SJCRH30 (cell line): ENCODE data around the gene UNC5A. TPM values are rescaled to one million over a fixed set of nuclear protein-coding genes. Genes with fewer than 3 reads are reported as not detected.
A peak's percentile ranks its signal among the peaks of the same experiment; 100 is the strongest.

Source experiments
- DNase-seq, 2 experiments: peaks; one replicate each; pipeline ENCODE4 v3.0.0-alpha.2; 2015 to 2020
- H3K27ac ChIP-seq: fragments of 250-450 bp; sonication (Bioruptor Pico); 2 replicates; pipeline ENCODE4 v1.5.1; 2020; ENCODE audit warnings: mild to moderate bottlenecking, moderate library complexity
- H3K27me3 ChIP-seq: fragments of 250-450 bp; sonication (Bioruptor Pico); 2 replicates; pipeline ENCODE4 v1.5.1; 2020; ENCODE audit warnings: mild to moderate bottlenecking, moderate library complexity
- H3K36me3 ChIP-seq: fragments of 250-450 bp; sonication (Bioruptor Pico); 2 replicates; pipeline ENCODE4 v1.5.1; 2020; ENCODE audit warnings: mild to moderate bottlenecking, moderate library complexity
- H3K4me1 ChIP-seq: fragments of 250-450 bp; sonication (Bioruptor Pico); 2 replicates; pipeline ENCODE4 v1.5.1; 2020; ENCODE audit warnings: mild to moderate bottlenecking, moderate library complexity
- H3K4me3 ChIP-seq: fragments of 250-450 bp; sonication (Bioruptor Pico); 2 replicates; pipeline ENCODE4 v1.5.1; 2020; ENCODE audit warnings: mild to moderate bottlenecking, moderate library complexity
- H3K9me3 ChIP-seq: fragments of 250-450 bp; sonication (Bioruptor Pico); replicated peaks from 2 replicates; pipeline ENCODE4 v1.5.1; 2020; ENCODE audit warnings: mild to moderate bottlenecking, moderate library complexity
- total RNA-seq: library from RNA; depleted of rRNA; stranded (reverse); fragments of >200 nt; shearing (Covaris generic); gene quantifications from 2 replicates; pipeline ENCODE4 v1.2.3, GENCODE V29; 2014; rRNA removed

The UNC5A gene
- total RNA-seq, 1 experiment from 2014 or later = 0.18 TPM

DNA sequence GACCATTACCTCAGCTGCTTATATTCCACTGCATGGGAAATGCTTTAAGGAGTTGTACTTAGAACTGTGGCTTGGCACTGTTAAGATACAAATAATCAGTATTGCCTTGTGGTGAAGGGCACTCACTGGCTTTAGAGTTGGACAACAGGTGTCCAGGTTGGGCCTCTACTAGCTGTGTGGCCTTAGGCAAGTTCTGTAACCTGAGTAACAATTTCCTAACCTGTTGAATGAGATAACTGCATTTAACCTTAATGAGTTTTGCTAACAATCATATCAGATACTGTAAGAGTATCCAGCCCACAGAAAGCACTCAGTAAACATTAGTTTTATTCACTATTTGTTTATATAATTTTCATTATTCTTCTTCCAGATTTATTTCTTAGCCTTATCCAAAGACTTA lies 106.0 kb downstream of the UNC5A start:
- Histone ChIP-seq H3K4me3 (no peak overlapping the region), H3K4me1 (peaks cover 9% of the 10 kb centered on the region), H3K36me3 (peaks cover 14% of the 10 kb centered on the region; the same call in 1 of the 2 replicates), H3K27me3 (no peaks in the 10 kb centered on the region), H3K9me3 (no peaks in the 10 kb centered on the region), H3K27ac (no peak overlapping the region)
- peak in 1 of 2 experiments; percentile 51 for DNase-seq

GRCh38 chr5:176918613-176919012 lies 108.3 kb downstream of the UNC5A start:
- no peak overlapping the region for H3K27ac ChIP-seq
- H3K4me3 ChIP-seq = no peak overlapping the region
- H3K36me3 ChIP-seq = peaks cover 14% of the 10 kb centered on the region; the same call in 1 of the 2 replicates
- H3K27me3 ChIP-seq = no peaks in the 10 kb centered on the region
- DNase-seq = no peak
- peaks cover 9% of the 10 kb centered on the region for H3K4me1 ChIP-seq
- no peaks in the 10 kb centered on the region for H3K9me3 ChIP-seq

DNA sequence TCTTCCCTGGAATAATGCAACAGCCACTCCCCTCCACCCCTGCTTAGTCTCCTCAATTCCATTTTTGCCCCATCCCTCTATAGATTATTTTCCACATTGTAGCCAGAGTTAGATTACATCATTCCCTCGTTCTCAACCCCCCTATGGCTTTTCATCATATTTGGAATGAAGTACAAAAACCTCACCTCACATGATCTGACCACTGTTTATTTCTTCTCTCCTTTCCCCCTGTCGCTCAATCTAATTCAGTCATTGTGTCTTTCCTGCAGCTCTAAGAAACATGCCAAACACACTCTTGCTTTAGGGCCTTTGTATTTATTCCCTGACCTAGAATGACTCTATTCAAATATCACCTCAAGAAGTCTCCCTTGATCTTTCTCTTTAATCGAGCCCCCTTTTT lies 111.4 kb downstream of the UNC5A start:
- no peaks in the 10 kb centered on the region for H3K9me3 ChIP-seq
- H3K27ac ChIP-seq = no peak overlapping the region
- peaks cover 12% of the 10 kb centered on the region; the same call in 1 of the 2 replicates for H3K36me3 ChIP-seq
- no peak for DNase-seq
- no peaks in the 10 kb centered on the region for H3K27me3 ChIP-seq
- no peak overlapping the region for H3K4me3 ChIP-seq
- H3K4me1 ChIP-seq = peaks cover under 1% of the 10 kb centered on the region

DNA sequence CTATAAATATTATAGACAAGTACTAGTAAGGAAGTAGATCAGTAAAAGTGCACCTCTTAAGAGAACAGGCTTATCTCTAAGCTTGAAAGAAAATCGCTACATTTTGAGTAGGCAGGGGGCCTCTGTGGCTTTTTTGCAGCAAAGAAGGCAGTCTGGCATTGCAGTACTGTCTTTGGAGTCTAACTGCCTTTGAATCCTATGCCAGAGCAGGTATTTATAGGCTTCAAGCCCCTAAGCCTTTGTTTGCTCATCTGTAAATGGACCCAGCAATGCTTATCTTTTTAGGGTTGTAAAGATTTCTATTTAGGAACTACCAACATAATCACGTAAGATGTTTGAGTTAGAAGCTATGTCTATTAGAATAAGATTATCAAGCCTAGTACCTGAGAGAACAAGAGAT lies 112.5 kb downstream of the UNC5A start:
- no peak for DNase-seq
- Histone ChIP-seq H3K9me3 (no peaks in the 10 kb centered on the region), H3K27ac (no peak overlapping the region), H3K4me1 (no peaks in the 10 kb centered on the region), H3K36me3 (peaks cover 9% of the 10 kb centered on the region; the same call in 1 of the 2 replicates), H3K4me3 (no peak overlapping the region), H3K27me3 (no peaks in the 10 kb centered on the region)

- no peaks in the 10 kb centered on the region for H3K4me1 ChIP-seq
- no peak overlapping the region for H3K27ac ChIP-seq
- no peaks in the 10 kb centered on the region for H3K27me3 ChIP-seq
- H3K36me3 ChIP-seq = peaks cover 11% of the 10 kb centered on the region; the same call in 1 of the 2 replicates
- no peak overlapping the region for H3K4me3 ChIP-seq
- no peaks in the 10 kb centered on the region for H3K9me3 ChIP-seq
- no peak for DNase-seq
These were observed 117.2 kb downstream of the UNC5A start for GRCh38 chr5:176927562-176927961.

GRCh38 chr5:176929654-176930053 lies 119.3 kb downstream of the UNC5A start:
- no peaks in the 10 kb centered on the region for H3K9me3 ChIP-seq
- no peak overlapping the region for H3K4me3 ChIP-seq
- no peak for DNase-seq
- peaks cover 28% of the 10 kb centered on the region for H3K36me3 ChIP-seq
- no peaks in the 10 kb centered on the region for H3K4me1 ChIP-seq
- no peak overlapping the region for H3K27ac ChIP-seq
- H3K27me3 ChIP-seq = no peaks in the 10 kb centered on the region

Other genes starting within 250 kb of the UNC5A start
- 6.5 and 6.9 TPM in 2 replicates for gene GPRIN1, start 200.4 kb upstream of the UNC5A start, total RNA-seq
- not detected in 2 replicates for gene SNCB, start 180.0 kb upstream of the UNC5A start, total RNA-seq
- gene EIF4E1B, start 179.9 kb upstream of the UNC5A start, total RNA-seq = not detected in 2 replicates
- 25.3 and 26.5 TPM in 2 replicates for gene TSPAN17, start 163.1 kb upstream of the UNC5A start, total RNA-seq
- 0.15 TPM in 1 of 2 replicates, not detected in the other for gene HK3, start 88.8 kb downstream of the UNC5A start, total RNA-seq
- gene UIMC1, start 196.2 kb downstream of the UNC5A start, total RNA-seq = 34.7 and 38.3 TPM in 2 replicates
- 24.7 and 27.8 TPM in 2 replicates for gene ZNF346, start 212.1 kb downstream of the UNC5A start, total RNA-seq